ENCODE measurements around the gene TBC1D17. TPM values are rescaled to one million over a fixed set of nuclear protein-coding genes. Genes with fewer than 3 reads are reported as not detected.
A peak's percentile ranks its signal among the peaks of the same experiment; 100 is the strongest.

Gene TBC1D17
- total and polyA plus RNA-seq, 12 donors, result 5.8 to 198 (median 51.4) TPM

DNA sequence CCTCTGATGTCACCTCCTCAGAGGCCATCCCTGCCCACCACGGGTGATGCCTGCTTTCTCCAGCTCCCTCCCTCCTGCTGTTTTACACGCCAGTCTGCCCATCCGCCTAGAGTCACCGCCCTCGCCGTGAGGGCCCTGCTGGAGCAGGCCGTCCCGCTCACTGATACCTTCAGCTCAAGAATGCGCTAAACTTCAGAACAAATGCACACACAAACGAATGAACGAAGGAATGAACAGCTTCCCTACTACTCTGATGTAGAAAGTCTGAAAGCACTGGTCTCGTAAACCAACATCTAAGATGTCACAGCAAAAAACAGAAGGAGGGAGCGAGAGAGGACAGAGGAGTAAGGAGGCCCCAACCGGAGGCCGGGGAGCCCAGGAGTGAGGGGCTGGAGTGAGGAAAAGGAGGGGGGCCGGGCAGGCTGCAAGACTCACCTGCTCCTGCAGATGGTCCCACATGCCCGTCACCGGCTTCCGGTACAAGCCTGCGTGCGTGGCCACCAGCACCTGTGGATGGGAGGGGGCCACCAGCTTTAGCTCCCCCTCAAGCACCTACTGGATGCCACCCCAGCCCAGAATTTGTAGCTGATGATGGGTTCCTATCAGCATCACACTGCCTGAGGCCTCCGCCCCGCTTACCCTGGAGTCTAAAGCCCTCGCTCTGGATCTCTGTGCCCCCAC, 14.1 kb upstream of the TBC1D17 start:
- peak in 4 of 7 donors; percentile 29 to 57 (median 40) for DNase-seq
- H3K27me3 ChIP-seq, result no peaks in the 10 kb centered on the region
- intact Hi-C loops (cut with DNase I), result no loop called here
- no peak overlapping the region for H3K4me3 ChIP-seq
- WGBS, 4 donors, result 91 to 93% (median 92%) methylated on average over 21 to 24 of the region's 24 CpGs
- H3K9me3 ChIP-seq (replicated peaks in 1 of 3), result no peaks in the 10 kb centered on the region
- peak overlapping the region in 1 of 5 donors; percentile 6 for H3K27ac ChIP-seq
- TF ChIP-seq POLR2A (IDR thresholded peaks at IDR 0.05), result no peak
- peaks cover 0 to 51% of the 10 kb centered on the region in 2 donors for H3K36me3 ChIP-seq (replicated peaks in 1 of 2)
- H3K4me1 ChIP-seq (replicated peaks in 1 of 2), result peaks cover 41 to 79% of the 10 kb centered on the region in 2 donors

DNA sequence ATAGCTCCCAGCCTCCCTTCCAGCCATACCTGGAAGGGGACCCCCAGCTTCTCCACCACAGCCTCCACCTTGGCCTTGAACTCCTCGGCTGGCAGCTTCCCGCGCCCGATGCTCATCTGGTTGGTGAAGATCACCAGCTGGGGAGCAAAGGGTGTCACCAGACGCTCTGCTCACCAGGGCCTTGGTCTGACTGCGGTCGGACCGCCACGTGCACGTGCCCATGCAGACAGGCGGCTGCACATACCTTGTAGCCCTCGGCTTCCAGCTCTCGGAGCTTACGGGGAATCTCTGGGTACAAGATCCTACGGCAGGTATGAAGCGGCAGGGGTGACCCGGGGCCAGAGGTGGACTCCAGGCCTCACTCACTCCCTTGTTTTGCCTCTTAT, 13.6 kb upstream of the TBC1D17 start:
- peak in 3 of 7 donors; percentile 24 to 31 (median 29) for DNase-seq
- TF ChIP-seq, protein P1, sequence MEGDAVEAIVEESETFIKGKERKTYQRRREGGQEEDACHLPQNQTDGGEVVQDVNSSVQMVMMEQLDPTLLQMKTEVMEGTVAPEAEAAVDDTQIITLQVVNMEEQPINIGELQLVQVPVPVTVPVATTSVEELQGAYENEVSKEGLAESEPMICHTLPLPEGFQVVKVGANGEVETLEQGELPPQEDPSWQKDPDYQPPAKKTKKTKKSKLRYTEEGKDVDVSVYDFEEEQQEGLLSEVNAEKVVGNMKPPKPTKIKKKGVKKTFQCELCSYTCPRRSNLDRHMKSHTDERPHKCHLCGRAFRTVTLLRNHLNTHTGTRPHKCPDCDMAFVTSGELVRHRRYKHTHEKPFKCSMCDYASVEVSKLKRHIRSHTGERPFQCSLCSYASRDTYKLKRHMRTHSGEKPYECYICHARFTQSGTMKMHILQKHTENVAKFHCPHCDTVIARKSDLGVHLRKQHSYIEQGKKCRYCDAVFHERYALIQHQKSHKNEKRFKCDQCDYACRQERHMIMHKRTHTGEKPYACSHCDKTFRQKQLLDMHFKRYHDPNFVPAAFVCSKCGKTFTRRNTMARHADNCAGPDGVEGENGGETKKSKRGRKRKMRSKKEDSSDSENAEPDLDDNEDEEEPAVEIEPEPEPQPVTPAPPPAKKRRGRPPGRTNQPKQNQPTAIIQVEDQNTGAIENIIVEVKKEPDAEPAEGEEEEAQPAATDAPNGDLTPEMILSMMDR (IDR thresholded peaks at IDR 0.05), result no peak
- no peak for TF ChIP-seq POLR2A (IDR thresholded peaks at IDR 0.05)
- peaks cover 0 to 47% of the 10 kb centered on the region in 2 donors for H3K36me3 ChIP-seq (replicated peaks in 1 of 2)
- no peak overlapping the region for H3K4me3 ChIP-seq
- 65 to 70% (median 70%) methylated on average over 17 of the region's 17 CpGs; no CpG with 5 or more reads in 1 of the 4 donors for WGBS, 4 donors
- H3K27ac ChIP-seq, result peak overlapping the region in 1 of 5 donors; percentile 6
- peaks cover 44 to 79% of the 10 kb centered on the region in 2 donors for H3K4me1 ChIP-seq (replicated peaks in 1 of 2)
- no peaks in the 10 kb centered on the region for H3K9me3 ChIP-seq (replicated peaks in 1 of 3)
- intact Hi-C loops (cut with DNase I), result no loop called here
- H3K27me3 ChIP-seq, result no peaks in the 10 kb centered on the region

DNA sequence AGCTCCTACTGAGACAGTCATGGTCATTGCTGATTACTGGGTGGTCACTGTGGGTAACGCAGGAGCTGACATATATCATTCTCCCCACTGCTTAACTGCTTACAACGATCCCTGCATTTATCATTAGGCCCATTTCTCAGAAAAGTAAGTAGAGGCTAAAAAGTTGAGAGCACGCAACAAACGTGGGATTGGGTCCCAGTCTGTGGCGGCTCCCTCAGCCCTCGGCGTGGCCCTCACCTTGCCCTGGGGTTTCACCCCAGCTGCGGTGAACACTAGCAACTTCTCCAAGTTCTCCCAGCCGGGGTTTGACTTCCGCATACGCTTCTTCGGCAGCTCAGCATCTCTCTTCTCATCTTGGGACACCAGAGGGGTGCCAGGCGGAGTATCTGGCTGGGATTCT, 12.6 kb upstream of the TBC1D17 start:
- peak in 1 of 7 donors; percentile 42 for DNase-seq
- TF ChIP-seq, protein P1 (IDR thresholded peaks at IDR 0.05), result no peak
- TF ChIP-seq POLR2A (IDR thresholded peaks at IDR 0.05), result no peak
- 70 to 84% (median 74%) methylated on average over 9 to 13 of the region's 13 CpGs for WGBS, 4 donors
- H3K4me1 ChIP-seq (replicated peaks in 1 of 2), result peaks cover 47 to 73% of the 10 kb centered on the region in 2 donors
- no peaks in the 10 kb centered on the region for H3K9me3 ChIP-seq (replicated peaks in 1 of 3)
- H3K4me3 ChIP-seq, result peak overlapping the region in 1 of 4 donors; percentile 4
- no peaks in the 10 kb centered on the region for H3K27me3 ChIP-seq
- intact Hi-C loops (cut with DNase I), result no loop called here
- peak overlapping the region in 2 of 5 donors; percentile 49 to 70 for H3K27ac ChIP-seq
- H3K36me3 ChIP-seq (replicated peaks in 1 of 2), result peaks cover 0 to 40% of the 10 kb centered on the region in 2 donors

DNA sequence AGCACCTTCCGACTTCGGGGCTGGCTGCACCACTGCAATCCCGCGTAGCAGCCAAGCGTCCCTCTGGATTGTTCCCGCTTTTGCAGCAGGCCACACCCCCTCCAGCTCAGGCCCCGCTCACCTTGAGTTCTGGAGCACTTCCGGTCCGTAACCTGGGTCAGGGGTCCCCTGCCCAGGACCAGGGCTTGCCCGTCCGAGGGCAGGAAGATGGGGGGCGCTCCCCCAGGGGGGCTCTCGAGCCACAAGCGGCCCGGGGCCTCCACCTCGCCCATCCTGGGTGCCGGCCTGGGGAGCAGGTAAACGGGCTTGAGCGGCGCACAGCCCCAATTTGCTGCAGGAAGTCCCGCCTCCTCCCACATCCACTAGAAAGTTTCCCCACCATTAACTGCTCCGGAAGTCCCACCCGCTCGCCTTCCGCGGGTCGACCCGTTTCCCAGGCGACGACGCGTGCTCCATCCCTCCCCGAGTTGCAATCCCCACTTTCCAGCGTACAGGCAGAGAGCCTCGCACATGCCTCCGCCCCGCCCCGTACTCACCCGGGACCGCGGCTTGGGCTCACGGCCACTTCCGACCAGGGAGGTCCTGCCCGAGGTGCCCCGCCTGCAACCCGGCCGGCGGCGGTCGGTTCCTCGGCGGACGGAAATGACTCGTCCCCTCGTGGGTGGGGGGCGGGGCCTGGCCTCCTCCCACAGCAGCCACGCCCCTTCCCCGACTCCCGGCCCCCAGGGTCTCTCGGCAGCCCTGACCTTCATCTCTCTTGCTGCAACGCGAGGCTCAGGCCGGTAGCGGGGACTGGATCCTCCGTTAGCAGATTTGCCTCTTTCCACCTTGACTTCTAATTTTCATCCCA, 10.3 kb upstream of the TBC1D17 start, which contains the start of gene PNKP:
TSS of gene PNKP (minus strand) at position 644 of the 850 bp plus-strand sequence. CDS start at position 272, 372 bp downstream.
- Histone ChIP-seq H3K4me3 (peak within 1 kb of the TSS; percentile 49 to 89 (median 62)), H3K9me3 (replicated peaks in 1 of 3) (no peaks in the 10 kb centered on the region), H3K36me3 (replicated peaks in 1 of 2) (peaks cover 0 to 28% of the 10 kb centered on the region in 2 donors), H3K27me3 (no peaks in the 10 kb centered on the region), H3K27ac (peak within 1 kb of the TSS; percentile 68 to 95 (median 85)), H3K4me1 (replicated peaks in 1 of 2) (peaks cover 41 to 66% of the 10 kb centered on the region in 2 donors)
- TF ChIP-seq, protein P1 (IDR thresholded peaks at IDR 0.05), result no peak
- peak in 1 of 2 donors; percentile 57 for TF ChIP-seq POLR2A (IDR thresholded peaks at IDR 0.05)
- intact Hi-C loops (cut with DNase I), result no loop called here
- DNase-seq, result peak; percentile 90 to 96 (median 93)
- WGBS, 4 donors, result 0 to 1% (median 1%) methylated on average over 15 to 65 of the region's 65 CpGs

Measured in adrenal gland (tissue), 12 donors.